WTC11 (cell line): ENCODE data around the gene PTP4A2. TPM values are rescaled to one million over a fixed set of nuclear protein-coding genes. Genes with fewer than 3 reads are reported as not detected.

Source experiments
- CDX4 ChIP-seq: fragments of 250-450 bp; sonication (Bioruptor Pico); IDR thresholded peaks from 2 replicates; pipeline ENCODE4 v1.9.0; 2021; ENCODE audit warnings: moderate library complexity, mild to moderate bottlenecking, inconsistent platforms, borderline replicate concordance
- E2F4 ChIP-seq: sonication (generic); formaldehyde crosslinking; IDR thresholded peaks from 2 replicates; pipeline ENCODE4 v1.8.1; 2022; ENCODE audit warnings: low read depth, mild to moderate bottlenecking, moderate library complexity, missing genetic modification reagents, borderline replicate concordance
- E2F5 ChIP-seq: sonication (generic); formaldehyde crosslinking; IDR thresholded peaks from 2 replicates; pipeline ENCODE4 v1.8.1; 2022; ENCODE audit warnings: mild to moderate bottlenecking, moderate library complexity, missing genetic modification reagents
- ERG ChIP-seq: fragments of 250-450 bp; sonication (Bioruptor Pico); IDR thresholded peaks from 2 replicates; pipeline ENCODE4 v1.8.0; 2021; ENCODE audit warnings: mild to moderate bottlenecking
- ESRRA ChIP-seq: sonication (generic); formaldehyde crosslinking; IDR thresholded peaks from 2 replicates; pipeline ENCODE4 v1.8.1; 2022; ENCODE audit warnings: mild to moderate bottlenecking, missing genetic modification reagents, borderline replicate concordance
- IRF1 ChIP-seq: sonication (generic); formaldehyde crosslinking; IDR thresholded peaks from 2 replicates; pipeline ENCODE4 v1.8.0; 2023; ENCODE audit warnings: missing genetic modification reagents
- KAT7 ChIP-seq: sonication (generic); formaldehyde crosslinking; IDR thresholded peaks from 2 replicates; pipeline ENCODE4 v1.8.1; 2023; ENCODE audit warnings: missing genetic modification reagents, mild to moderate bottlenecking, borderline replicate concordance
- MAX ChIP-seq: sonication (generic); formaldehyde crosslinking; IDR thresholded peaks from 2 replicates; pipeline ENCODE4 v1.8.0; 2022; ENCODE audit warnings: mild to moderate bottlenecking, missing genetic modification reagents
- MXD4 ChIP-seq: fragments of 250-450 bp; sonication (Bioruptor Pico); IDR thresholded peaks from 2 replicates; pipeline ENCODE4 v1.8.0; 2021; ENCODE audit warnings: mild to moderate bottlenecking, moderate library complexity, borderline replicate concordance
- SMAD3 ChIP-seq: sonication (generic); formaldehyde crosslinking; IDR thresholded peaks from 2 replicates; pipeline ENCODE4 v1.8.0; 2022; ENCODE audit warnings: missing genetic modification reagents, mild to moderate bottlenecking, borderline replicate concordance
- SMAD4 ChIP-seq: sonication (generic); formaldehyde crosslinking; IDR thresholded peaks from 2 replicates; pipeline ENCODE4 v1.8.0; 2022; ENCODE audit warnings: mild to moderate bottlenecking, missing genetic modification reagents
- TP53 ChIP-seq: sonication (generic); formaldehyde crosslinking; IDR thresholded peaks from 2 replicates; pipeline ENCODE4 v1.8.1; 2023; ENCODE audit warnings: mild to moderate bottlenecking, missing genetic modification reagents
- ZNF219 ChIP-seq: sonication (generic); formaldehyde crosslinking; IDR thresholded peaks from 2 replicates; pipeline ENCODE4 v1.8.0; 2023; ENCODE audit warnings: missing genetic modification reagents, mild to moderate bottlenecking, borderline replicate concordance
- ZNF263 ChIP-seq: sonication (generic); formaldehyde crosslinking; IDR thresholded peaks from 2 replicates; pipeline ENCODE4 v1.8.1; 2022; ENCODE audit warnings: low read depth, mild to moderate bottlenecking, moderate library complexity, missing genetic modification reagents
- ZNF281 ChIP-seq: sonication (generic); formaldehyde crosslinking; IDR thresholded peaks from 2 replicates; pipeline ENCODE4 v1.8.0; 2023; ENCODE audit warnings: mild to moderate bottlenecking, missing genetic modification reagents
- ZNF396 ChIP-seq: fragments of 250-450 bp; sonication (Bioruptor Pico); IDR thresholded peaks from 2 replicates; pipeline ENCODE4 v1.8.0; 2021; ENCODE audit warnings: mild to moderate bottlenecking, moderate library complexity, borderline replicate concordance
- ZNF416 ChIP-seq: fragments of 250-450 bp; sonication (Bioruptor Pico); IDR thresholded peaks from 2 replicates; pipeline ENCODE4 v1.9.0; 2021; ENCODE audit warnings: mild to moderate bottlenecking, inconsistent platforms
- ZNF425 ChIP-seq: fragments of 250-450 bp; sonication (Bioruptor Pico); conservative IDR thresholded peaks from 2 replicates; pipeline ENCODE4 v1.9.0; 2021; ENCODE audit warnings: mild to moderate bottlenecking
- ZNF532 ChIP-seq: fragments of 250-450 bp; sonication (Bioruptor Pico); IDR thresholded peaks from 2 replicates; pipeline ENCODE4 v1.9.0; 2021; ENCODE audit warnings: mild to moderate bottlenecking, borderline replicate concordance
- total RNA-seq: library from RNA; stranded (reverse); gene quantifications from 3 replicates; pipeline ENCODE4 v1.2.3, GENCODE V29; 2021

PTP4A2 gene
- total RNA-seq, 1 experiment from 2014 or later, result 172 TPM

- TF ChIP-seq SMAD3 (CRISPR knock-in tag) (peak; percentile 100), KAT7 (CRISPR knock-in tag) (peak; percentile 87), SMAD4 (CRISPR knock-in tag) (peak; percentile 97), ZNF416 (CRISPR knock-in tag) (no peak), ERG (CRISPR knock-in tag) (no peak), E2F5 (peak; percentile 98), ZNF396 (CRISPR knock-in tag) (no peak), MXD4 (CRISPR knock-in tag) (no peak), ZNF219 (CRISPR knock-in tag) (peak; percentile 96), ZNF263 (CRISPR knock-in tag) (peak; percentile 76; the same call in 1 of the 2 replicates), ZNF425 (CRISPR knock-in tag) (no peak), ZNF532 (CRISPR knock-in tag) (0 out of 2 replicates have a peak, but pooled peaks have one; percentile 66), CDX4 (CRISPR knock-in tag) (no peak), TP53 (CRISPR knock-in tag) (peak; percentile 100), E2F4 (CRISPR knock-in tag) (peak; percentile 96), ESRRA (peak; percentile 99), MAX (CRISPR knock-in tag) (peak; percentile 100), ZNF281 (CRISPR knock-in tag) (peak; percentile 100), IRF1 (CRISPR knock-in tag) (peak; percentile 100)
These were observed at the start of gene PTP4A2 (continued) for GRCh38 chr1:31938184-31938975.
